Endothelial cell of umbilical vein (primary cell): Measurements from ENCODE around the gene SLC26A8.

Experiments
- EZH2 ChIP-seq: IDR thresholded peaks from 2 replicates; pipeline ENCODE4 v1.6.1; 2012; ENCODE audit warnings: borderline replicate concordance, low read depth, mild to moderate bottlenecking, moderate library complexity, low read length, inconsistent platforms; ENCODE audit not compliant: severe bottlenecking
- GATA2 ChIP-seq: IDR thresholded peaks from 2 replicates; pipeline ENCODE4 v1.7.0; 2011; ENCODE audit warnings: low read depth, mild to moderate bottlenecking, moderate library complexity, mixed read lengths, low read length; ENCODE audit not compliant: insufficient read length, insufficient read depth
- JUN ChIP-seq: IDR thresholded peaks from 2 replicates; pipeline ENCODE4 v1.6.1; 2011; ENCODE audit warnings: borderline replicate concordance, low read depth; ENCODE audit not compliant: insufficient read length, insufficient read depth
- POLR2A ChIP-seq: IDR thresholded peaks from 2 replicates; pipeline ENCODE4 v1.6.1; 2012; ENCODE audit warnings: low read depth, mild to moderate bottlenecking, control low read depth, low read length
- POLR2AphosphoS5 ChIP-seq: IDR thresholded peaks from 2 replicates; pipeline ENCODE4 v1.6.1; 2012; ENCODE audit warnings: low read depth, mild to moderate bottlenecking, control low read depth, low read length, moderate library complexity; ENCODE audit not compliant: insufficient read depth
- TF ChIP-seq, protein P1 (sequence below), 2 donors: IDR thresholded peaks; 1 replicate in 1 of 2; 2 replicates in 1 of 2; pipeline ENCODE4 v1.5.1; 2011; ENCODE audit warnings: low read length in 2 of 2, mild to moderate bottlenecking in 2 of 2, moderate library complexity in 2 of 2, control low read depth in 1 of 2, inconsistent platforms in 1 of 2, low read depth in 1 of 2; ENCODE audit not compliant: insufficient read depth in 1 of 2; ENCODE audit errors: extremely low read depth in 1 of 2

DNA sequence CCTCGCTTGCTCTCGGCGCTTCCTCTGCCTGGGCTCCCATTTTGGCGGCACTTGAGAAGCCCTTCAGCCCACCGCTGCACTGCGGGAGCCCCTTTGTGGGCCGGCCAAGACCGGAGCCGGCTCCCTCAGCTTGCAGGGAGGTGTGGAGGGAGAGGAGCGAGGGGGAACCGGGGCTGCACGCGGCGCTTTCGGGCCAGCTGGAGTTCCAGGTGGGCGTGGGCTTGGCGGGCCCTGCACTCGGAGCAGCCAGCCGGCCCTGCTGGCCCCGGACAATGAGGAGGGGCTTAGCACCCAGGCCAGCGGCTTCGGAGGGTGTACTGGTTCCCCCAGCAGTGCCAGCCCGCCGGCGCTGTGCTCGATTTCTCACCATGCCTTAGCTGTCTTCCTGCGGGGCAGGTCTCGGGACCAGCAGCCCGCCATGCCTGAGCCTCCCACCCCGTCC is 93.3 kb downstream of the SLC26A8 start:
- TF ChIP-seq, protein P1, sequence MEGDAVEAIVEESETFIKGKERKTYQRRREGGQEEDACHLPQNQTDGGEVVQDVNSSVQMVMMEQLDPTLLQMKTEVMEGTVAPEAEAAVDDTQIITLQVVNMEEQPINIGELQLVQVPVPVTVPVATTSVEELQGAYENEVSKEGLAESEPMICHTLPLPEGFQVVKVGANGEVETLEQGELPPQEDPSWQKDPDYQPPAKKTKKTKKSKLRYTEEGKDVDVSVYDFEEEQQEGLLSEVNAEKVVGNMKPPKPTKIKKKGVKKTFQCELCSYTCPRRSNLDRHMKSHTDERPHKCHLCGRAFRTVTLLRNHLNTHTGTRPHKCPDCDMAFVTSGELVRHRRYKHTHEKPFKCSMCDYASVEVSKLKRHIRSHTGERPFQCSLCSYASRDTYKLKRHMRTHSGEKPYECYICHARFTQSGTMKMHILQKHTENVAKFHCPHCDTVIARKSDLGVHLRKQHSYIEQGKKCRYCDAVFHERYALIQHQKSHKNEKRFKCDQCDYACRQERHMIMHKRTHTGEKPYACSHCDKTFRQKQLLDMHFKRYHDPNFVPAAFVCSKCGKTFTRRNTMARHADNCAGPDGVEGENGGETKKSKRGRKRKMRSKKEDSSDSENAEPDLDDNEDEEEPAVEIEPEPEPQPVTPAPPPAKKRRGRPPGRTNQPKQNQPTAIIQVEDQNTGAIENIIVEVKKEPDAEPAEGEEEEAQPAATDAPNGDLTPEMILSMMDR (IDR thresholded peaks at IDR 0.05; ENCODE audit: extremely low read depth in 1 of 2, insufficient read depth in 1 of 2, low read depth in 1 of 2, low read length in 2 of 2) = no peak
- TF ChIP-seq GATA2 = no peak
- TF ChIP-seq POLR2AphosphoS5 = no peak
- TF ChIP-seq JUN = no peak
- no peak for TF ChIP-seq EZH2
- no peak for TF ChIP-seq POLR2A
